Thyroid gland (tissue), 4 donors: ENCODE measurements around the gene TAP1. TPM values are rescaled to one million over a fixed set of nuclear protein-coding genes. Genes with fewer than 3 reads are reported as not detected.
"Not testable (repeated sequence)": the region's sequence is repeated elsewhere in the genome, so short reads cannot be mapped to it uniquely, and the experiment has no call there.

Experiments used
- DNase-seq, 2 donors: peaks; one replicate each; pipeline ENCODE4 v3.0.0-alpha.2; 2019
- H3K27ac ChIP-seq, 3 donors: fragments of 200-600 bp; sonication (generic); 1 replicate in 2 of 3; 2 replicates in 1 of 3; pipeline ENCODE4 v1.5.1; 2016 to 2019; ENCODE audit warnings: mild to moderate bottlenecking in 1 of 3, moderate library complexity in 1 of 3
- H3K27me3 ChIP-seq: fragments of 200-600 bp; sonication (generic); one replicate; pipeline ENCODE4 v1.5.1; 2019
- H3K36me3 ChIP-seq, 2 donors: fragments of 200-600 bp; sonication (generic); one replicate each; pipeline ENCODE4 v1.5.1; 2016 to 2019
- H3K4me1 ChIP-seq, 2 donors: fragments of 200-600 bp; sonication (generic); one replicate each; pipeline ENCODE4 v1.5.1; 2017 to 2019
- H3K4me3 ChIP-seq, 3 donors: fragments of 200-600 bp; sonication (generic); replicated peaks in 1 of 3; 1 replicate in 2 of 3; 2 replicates in 1 of 3; pipeline ENCODE4 v1.5.1; 2016; ENCODE audit warnings: mild to moderate bottlenecking in 1 of 3
- H3K9me3 ChIP-seq: fragments of 200-600 bp; sonication (generic); one replicate; pipeline ENCODE4 v1.5.1; 2017
- POLR2A ChIP-seq, 2 donors: fragments of 450-650 bp; IDR thresholded peaks; one replicate each; pipeline ENCODE4 v1.6.1; 2017; ENCODE audit warnings: antibody characterized with exemption in 2 of 2, mild to moderate bottlenecking in 2 of 2, moderate library complexity in 1 of 2
- WGBS, 2 donors: methylation state at CpG; one replicate each; pipeline ENCODE4 v1.1.5; 2017; 5-methylcytosine and 5-hydroxymethylcytosine counted together
- intact Hi-C: fragments of 100-400 bp; cut with DNase I; formaldehyde crosslinking; loops from one replicate; pipeline ENCODE4 v1.15.1; 2023
- total RNA-seq, 4 donors: library from RNA; depleted of rRNA; stranded (reverse); fragments of >200 nt; gene quantifications; one replicate each; pipeline ENCODE4 v1.2.3, GENCODE V29; 2016
- TF ChIP-seq, protein P1 (sequence below), 6 experiments: fragments of 200-600 bp in 3 of 6; fragments of 450-650 bp in 3 of 6; sonication (generic) in 3 of 6; IDR thresholded peaks; one replicate each; pipeline ENCODE4 v1.5.1; 2016 to 2019; ENCODE audit warnings: antibody characterized with exemption in 6 of 6, mild to moderate bottlenecking in 2 of 6, inconsistent platforms in 1 of 6, moderate library complexity in 1 of 6

TAP1 gene
- total RNA-seq, 4 donors from 2014 or later = 11.0 to 28.5 (median 22.5) TPM

DNA sequence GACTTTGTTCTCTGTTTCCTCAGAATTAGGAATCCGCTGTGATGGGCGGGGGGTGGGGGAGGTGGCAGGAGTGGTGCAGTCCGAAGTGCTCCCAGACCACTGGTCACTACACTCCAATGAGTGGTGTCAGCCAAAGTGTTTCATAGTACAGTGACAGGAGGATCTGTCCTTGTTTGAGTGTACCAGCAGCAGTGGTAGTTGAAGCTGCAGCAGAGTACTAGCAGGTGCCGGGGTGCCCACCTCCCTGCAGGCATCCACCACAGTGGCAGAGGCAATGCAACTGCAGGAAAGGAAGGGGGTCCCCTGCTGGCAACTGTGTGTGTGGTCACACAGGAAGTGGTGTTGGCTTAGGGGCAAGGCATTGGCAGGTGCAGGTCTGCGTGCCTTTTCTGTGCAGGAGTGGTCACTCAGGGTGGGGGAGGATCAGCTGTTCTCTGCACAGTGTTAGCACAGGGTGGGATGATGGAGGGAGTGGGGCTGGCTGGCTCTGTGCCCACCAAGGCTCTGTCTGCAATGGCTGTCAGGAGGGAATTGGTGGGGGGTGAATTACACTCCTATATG, 46.4 kb downstream of the TAP1 start:
- no peaks in the 10 kb centered on the region for H3K4me1 ChIP-seq
- TF ChIP-seq, protein P1, sequence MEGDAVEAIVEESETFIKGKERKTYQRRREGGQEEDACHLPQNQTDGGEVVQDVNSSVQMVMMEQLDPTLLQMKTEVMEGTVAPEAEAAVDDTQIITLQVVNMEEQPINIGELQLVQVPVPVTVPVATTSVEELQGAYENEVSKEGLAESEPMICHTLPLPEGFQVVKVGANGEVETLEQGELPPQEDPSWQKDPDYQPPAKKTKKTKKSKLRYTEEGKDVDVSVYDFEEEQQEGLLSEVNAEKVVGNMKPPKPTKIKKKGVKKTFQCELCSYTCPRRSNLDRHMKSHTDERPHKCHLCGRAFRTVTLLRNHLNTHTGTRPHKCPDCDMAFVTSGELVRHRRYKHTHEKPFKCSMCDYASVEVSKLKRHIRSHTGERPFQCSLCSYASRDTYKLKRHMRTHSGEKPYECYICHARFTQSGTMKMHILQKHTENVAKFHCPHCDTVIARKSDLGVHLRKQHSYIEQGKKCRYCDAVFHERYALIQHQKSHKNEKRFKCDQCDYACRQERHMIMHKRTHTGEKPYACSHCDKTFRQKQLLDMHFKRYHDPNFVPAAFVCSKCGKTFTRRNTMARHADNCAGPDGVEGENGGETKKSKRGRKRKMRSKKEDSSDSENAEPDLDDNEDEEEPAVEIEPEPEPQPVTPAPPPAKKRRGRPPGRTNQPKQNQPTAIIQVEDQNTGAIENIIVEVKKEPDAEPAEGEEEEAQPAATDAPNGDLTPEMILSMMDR (IDR thresholded peaks at IDR 0.05) = no peak
- no peak for TF ChIP-seq POLR2A (IDR thresholded peaks at IDR 0.05)
- no peak overlapping the region for H3K4me3 ChIP-seq
- no peak for DNase-seq
- H3K27me3 ChIP-seq = no peaks in the 10 kb centered on the region
- H3K27ac ChIP-seq = no peak overlapping the region
- no peaks in the 10 kb centered on the region for H3K9me3 ChIP-seq
- intact Hi-C loops = no loop called here
- H3K36me3 ChIP-seq = no peaks in the 10 kb centered on the region
- 82 to 93% methylated on average over 4 to 5 of the region's 5 CpGs for WGBS, 2 donors

DNA sequence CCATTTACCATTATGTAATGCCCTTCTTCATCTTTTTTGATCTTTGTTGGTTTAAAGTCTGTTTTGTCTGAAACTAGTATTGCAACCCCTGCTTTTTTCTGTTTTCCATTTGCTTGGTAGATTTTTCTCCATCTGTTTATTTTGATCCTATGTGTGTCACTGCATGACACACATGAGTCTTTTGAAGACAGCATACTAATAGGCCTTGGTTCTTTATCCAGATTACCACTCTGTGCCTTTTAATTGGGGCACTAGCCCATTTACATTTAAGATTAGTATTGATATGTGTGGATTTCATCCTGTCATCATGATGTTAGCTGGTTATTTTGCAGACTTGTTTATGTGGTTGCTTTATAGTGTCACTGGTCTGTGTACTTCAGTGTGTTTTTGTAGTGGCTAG, 48.1 kb downstream of the TAP1 start:
- H3K27me3 ChIP-seq, H3K4me1 ChIP-seq, H3K36me3 ChIP-seq, H3K27ac ChIP-seq, H3K9me3 ChIP-seq, intact Hi-C loops, H3K4me3 ChIP-seq, DNase-seq: not testable (repeated sequence)

DNA sequence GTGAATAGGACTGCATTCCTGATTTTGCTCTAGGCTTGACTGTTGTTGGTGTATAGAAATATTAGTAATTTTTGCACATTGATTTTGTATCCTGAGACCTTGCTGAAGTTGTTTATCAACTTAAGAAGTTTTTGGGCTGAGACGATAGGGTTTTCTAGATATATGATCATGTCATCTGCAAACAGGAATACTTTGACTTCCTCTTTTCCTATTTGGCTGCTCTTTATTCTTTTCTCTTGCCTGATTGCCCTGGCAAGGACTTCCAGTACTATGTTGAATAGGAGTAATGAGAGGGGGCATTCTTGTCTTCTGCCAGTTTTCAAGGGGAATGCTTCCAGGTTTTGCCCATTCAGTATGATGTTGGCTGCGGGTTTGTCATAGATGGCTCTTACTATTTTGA, 50.1 kb downstream of the TAP1 start:
- Histone ChIP-seq H3K27me3 (no peaks in the 10 kb centered on the region), H3K27ac (no peak overlapping the region), H3K4me3 (no peak overlapping the region), H3K4me1 (no peaks in the 10 kb centered on the region), H3K9me3 (no peaks in the 10 kb centered on the region), H3K36me3 (no peaks in the 10 kb centered on the region)
- intact Hi-C loops = no loop called here
- DNase-seq = no peak
- WGBS, 2 donors = 53 to 56% methylated on average over 2 of the region's 2 CpGs
- TF ChIP-seq, protein P1 (IDR thresholded peaks at IDR 0.05) = no peak
- no peak for TF ChIP-seq POLR2A (IDR thresholded peaks at IDR 0.05)

DNA sequence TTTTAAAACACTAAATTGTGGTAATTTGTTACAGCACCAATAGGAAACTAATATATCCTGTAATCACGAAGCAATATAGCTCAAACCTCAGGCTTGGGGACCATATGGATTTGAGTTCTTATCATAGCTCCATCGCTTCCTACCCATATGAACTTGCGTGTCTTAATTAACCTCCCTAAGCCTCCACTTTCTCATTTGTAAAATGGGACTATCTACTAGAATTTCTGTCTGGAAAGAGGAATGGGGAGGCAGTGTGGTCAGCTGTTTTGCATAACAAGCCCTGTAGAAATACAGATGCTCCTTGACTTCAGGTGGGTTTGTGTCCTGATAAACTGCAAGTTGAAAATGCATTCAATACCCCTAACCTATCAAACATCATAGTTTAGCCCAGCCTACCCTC, 53.8 kb downstream of the TAP1 start:
- H3K36me3 ChIP-seq = no peaks in the 10 kb centered on the region
- no peak for TF ChIP-seq POLR2A (IDR thresholded peaks at IDR 0.05)
- TF ChIP-seq, protein P1 (IDR thresholded peaks at IDR 0.05) = no peak
- WGBS, 2 donors = 78 to 83% methylated on average over 3 of the region's 3 CpGs
- DNase-seq = no peak
- no peaks in the 10 kb centered on the region for H3K4me1 ChIP-seq
- no peak overlapping the region for H3K27ac ChIP-seq
- H3K9me3 ChIP-seq = no peaks in the 10 kb centered on the region
- intact Hi-C loops = loop anchor here (5.0 to 10.0 kb wide), 2 partner anchors 95 to 387 kb away; no protein-coding TSS in a partner anchor
- H3K4me3 ChIP-seq = no peak overlapping the region
- no peaks in the 10 kb centered on the region for H3K27me3 ChIP-seq

DNA sequence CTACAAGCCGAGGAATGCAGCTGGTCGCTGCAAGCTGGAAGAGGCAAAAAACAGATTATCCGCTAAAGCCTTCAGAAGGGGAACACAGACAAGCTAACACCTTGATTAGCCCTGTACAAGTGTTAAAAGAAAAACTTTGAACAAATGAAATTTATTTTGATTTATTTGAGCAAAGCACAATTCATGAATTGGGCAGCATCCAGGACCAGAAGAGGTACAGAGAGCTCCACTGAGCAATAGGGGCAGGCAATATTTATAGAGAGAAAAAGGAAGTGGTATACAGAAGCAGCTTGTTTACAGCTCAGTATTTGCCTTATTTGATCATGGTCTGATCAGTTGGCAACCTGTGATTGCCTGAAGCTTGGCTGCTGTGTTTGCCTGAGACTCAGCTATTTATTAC, 54.3 kb downstream of the TAP1 start:
- H3K27me3 ChIP-seq = no peaks in the 10 kb centered on the region
- 94% methylated on average over 3 of the region's 3 CpGs for WGBS, 2 donors

More for the DNA sequence above, 54.3 kb downstream of the TAP1 start:
- Histone ChIP-seq H3K27ac (no peak overlapping the region), H3K9me3 (no peaks in the 10 kb centered on the region), H3K36me3 (no peaks in the 10 kb centered on the region), H3K4me3 (no peak overlapping the region), H3K4me1 (no peaks in the 10 kb centered on the region)
- intact Hi-C loops = loop anchor here (5.0 to 10.0 kb wide), 2 partner anchors 94 to 387 kb away; no protein-coding TSS in a partner anchor
- no peak for DNase-seq
- TF ChIP-seq POLR2A (IDR thresholded peaks at IDR 0.05) = no peak
- TF ChIP-seq, protein P1 (IDR thresholded peaks at IDR 0.05) = no peak
